Lower leg skin (tissue), 3 donors: Measurements from ENCODE around the gene EYA2.

ENCODE experiments used
- POLR2A ChIP-seq, 2 donors: fragments of 450-650 bp; IDR thresholded peaks; one replicate each; pipeline ENCODE4 v1.6.1; 2016 to 2017; ENCODE audit warnings: antibody characterized with exemption in 2 of 2, mild to moderate bottlenecking in 1 of 2, moderate library complexity in 1 of 2
- TF ChIP-seq, protein P1 (sequence below), 3 donors: fragments of 450-650 bp; IDR thresholded peaks; one replicate each; pipeline ENCODE4 v1.5.1; 2016; ENCODE audit warnings: antibody characterized with exemption in 3 of 3, mild to moderate bottlenecking in 3 of 3, moderate library complexity in 2 of 3

DNA sequence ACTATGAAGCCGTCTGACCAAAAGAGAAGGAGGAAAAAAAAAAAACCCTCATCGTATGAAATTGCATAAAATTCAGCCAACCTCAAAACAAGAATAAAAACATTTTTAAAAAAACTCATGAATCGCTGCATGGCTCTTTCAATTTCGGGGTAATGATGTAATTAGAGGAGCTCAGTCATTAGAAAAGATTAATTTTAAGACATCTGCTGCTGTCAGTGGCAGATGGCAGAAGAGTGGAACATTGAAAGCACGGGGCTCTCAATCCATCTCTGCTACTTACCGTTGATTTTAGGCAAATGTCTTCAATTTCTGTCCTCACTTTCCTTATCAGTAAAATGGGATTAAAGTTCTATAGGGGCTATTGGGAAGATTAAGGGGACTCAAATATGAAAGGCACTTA lies 79.1 kb downstream of the EYA2 start:
- TF ChIP-seq POLR2A (IDR thresholded peaks at IDR 0.05), result no peak
- TF ChIP-seq, protein P1, sequence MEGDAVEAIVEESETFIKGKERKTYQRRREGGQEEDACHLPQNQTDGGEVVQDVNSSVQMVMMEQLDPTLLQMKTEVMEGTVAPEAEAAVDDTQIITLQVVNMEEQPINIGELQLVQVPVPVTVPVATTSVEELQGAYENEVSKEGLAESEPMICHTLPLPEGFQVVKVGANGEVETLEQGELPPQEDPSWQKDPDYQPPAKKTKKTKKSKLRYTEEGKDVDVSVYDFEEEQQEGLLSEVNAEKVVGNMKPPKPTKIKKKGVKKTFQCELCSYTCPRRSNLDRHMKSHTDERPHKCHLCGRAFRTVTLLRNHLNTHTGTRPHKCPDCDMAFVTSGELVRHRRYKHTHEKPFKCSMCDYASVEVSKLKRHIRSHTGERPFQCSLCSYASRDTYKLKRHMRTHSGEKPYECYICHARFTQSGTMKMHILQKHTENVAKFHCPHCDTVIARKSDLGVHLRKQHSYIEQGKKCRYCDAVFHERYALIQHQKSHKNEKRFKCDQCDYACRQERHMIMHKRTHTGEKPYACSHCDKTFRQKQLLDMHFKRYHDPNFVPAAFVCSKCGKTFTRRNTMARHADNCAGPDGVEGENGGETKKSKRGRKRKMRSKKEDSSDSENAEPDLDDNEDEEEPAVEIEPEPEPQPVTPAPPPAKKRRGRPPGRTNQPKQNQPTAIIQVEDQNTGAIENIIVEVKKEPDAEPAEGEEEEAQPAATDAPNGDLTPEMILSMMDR (IDR thresholded peaks at IDR 0.05), result no peak
